ENCODE data around the gene CST11. TPM values are rescaled to one million over a fixed set of nuclear protein-coding genes. Genes with fewer than 3 reads are reported as not detected.

The CST11 gene
- total and polyA plus RNA-seq, 2 donors (not counting 3 experiments of a cell fraction or from before 2014, with no cell fraction given): not detected

DNA sequence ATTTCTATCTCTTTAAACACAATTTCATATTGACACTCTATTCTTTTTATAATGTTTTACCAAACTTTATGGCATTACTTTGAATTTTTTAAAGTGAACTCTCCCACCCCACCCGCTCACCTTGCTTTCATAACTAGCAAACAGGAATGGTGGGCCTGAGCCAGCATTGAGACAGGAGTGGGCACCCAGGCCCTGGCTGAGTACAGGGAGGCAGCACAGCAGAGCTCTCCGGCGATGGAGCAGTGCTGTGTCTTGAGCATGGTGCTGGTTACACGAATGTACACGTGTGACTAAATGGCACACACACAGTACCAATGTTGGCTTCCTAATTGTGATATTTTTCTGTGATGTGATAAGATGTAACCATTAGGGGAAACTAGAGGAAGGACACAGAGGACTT, 4.5 kb downstream of the CST11 start:
- TF ChIP-seq GATA2 (IDR thresholded peaks at IDR 0.05; ENCODE audit: insufficient read depth, insufficient read length, low read depth, low read length): no peak
- TF ChIP-seq POLR2AphosphoS5 (IDR thresholded peaks at IDR 0.05; ENCODE audit: insufficient read depth, low read depth, low read length): no peak
- TF ChIP-seq, protein P1, sequence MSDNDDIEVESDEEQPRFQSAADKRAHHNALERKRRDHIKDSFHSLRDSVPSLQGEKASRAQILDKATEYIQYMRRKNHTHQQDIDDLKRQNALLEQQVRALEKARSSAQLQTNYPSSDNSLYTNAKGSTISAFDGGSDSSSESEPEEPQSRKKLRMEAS (IDR thresholded peaks at IDR 0.05; ENCODE audit: insufficient read depth, insufficient read length): no peak
- TF ChIP-seq MYC (IDR thresholded peaks at IDR 0.05; ENCODE audit: low read depth, low read length): no peak
- no peak for TF ChIP-seq JUN (IDR thresholded peaks at IDR 0.05; ENCODE audit: borderline replicate concordance, insufficient read depth, insufficient read length, low read depth)
- TF ChIP-seq, protein P2, sequence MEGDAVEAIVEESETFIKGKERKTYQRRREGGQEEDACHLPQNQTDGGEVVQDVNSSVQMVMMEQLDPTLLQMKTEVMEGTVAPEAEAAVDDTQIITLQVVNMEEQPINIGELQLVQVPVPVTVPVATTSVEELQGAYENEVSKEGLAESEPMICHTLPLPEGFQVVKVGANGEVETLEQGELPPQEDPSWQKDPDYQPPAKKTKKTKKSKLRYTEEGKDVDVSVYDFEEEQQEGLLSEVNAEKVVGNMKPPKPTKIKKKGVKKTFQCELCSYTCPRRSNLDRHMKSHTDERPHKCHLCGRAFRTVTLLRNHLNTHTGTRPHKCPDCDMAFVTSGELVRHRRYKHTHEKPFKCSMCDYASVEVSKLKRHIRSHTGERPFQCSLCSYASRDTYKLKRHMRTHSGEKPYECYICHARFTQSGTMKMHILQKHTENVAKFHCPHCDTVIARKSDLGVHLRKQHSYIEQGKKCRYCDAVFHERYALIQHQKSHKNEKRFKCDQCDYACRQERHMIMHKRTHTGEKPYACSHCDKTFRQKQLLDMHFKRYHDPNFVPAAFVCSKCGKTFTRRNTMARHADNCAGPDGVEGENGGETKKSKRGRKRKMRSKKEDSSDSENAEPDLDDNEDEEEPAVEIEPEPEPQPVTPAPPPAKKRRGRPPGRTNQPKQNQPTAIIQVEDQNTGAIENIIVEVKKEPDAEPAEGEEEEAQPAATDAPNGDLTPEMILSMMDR (IDR thresholded peaks at IDR 0.05; ENCODE audit: extremely low read depth in 1 of 2, insufficient read depth in 1 of 2, low read depth in 1 of 2, low read length in 2 of 2): no peak
- TF ChIP-seq FOS (IDR thresholded peaks at IDR 0.05; ENCODE audit: borderline replicate concordance, insufficient read depth, low read length): no peak
- Histone ChIP-seq H3K4me3 (replicated peaks in 1 of 3; ENCODE audit: insufficient read depth in 1 of 3, low read depth in 1 of 3, low read length in 3 of 3) (no peak overlapping the region), H3K4me1 (ENCODE audit: control insufficient read depth, extremely low read depth, insufficient read depth, low read length) (no peaks in the 10 kb centered on the region), H2AFZ (ENCODE audit: low read depth, low read length) (no peak overlapping the region), H3K4me2 (ENCODE audit: insufficient read depth, low read length) (no peak overlapping the region), H3K9ac (replicated peaks; ENCODE audit: extremely low read depth, insufficient read depth, low read length) (no peak overlapping the region), H3K36me3 (ENCODE audit: control insufficient read depth in 2 of 2, extremely low read depth in 1 of 2, insufficient read depth in 2 of 2, low read length in 2 of 2) (no peaks in the 10 kb centered on the region), H3K9me1 (replicated peaks; ENCODE audit: control insufficient read depth, extremely low read depth, insufficient read depth, low read length) (no peaks in the 10 kb centered on the region), H3K27me3 (ENCODE audit: control insufficient read depth in 2 of 2, insufficient read depth in 2 of 2, low read length in 2 of 2) (no peaks in the 10 kb centered on the region), H3K9me3 (replicated peaks; ENCODE audit: control insufficient read depth, insufficient read depth, low read length) (no peaks in the 10 kb centered on the region), H3K27ac (ENCODE audit: insufficient read depth, low read depth, low read length) (no peak overlapping the region), H3K79me2 (ENCODE audit: control insufficient read depth, insufficient read depth, low read length) (no peaks in the 10 kb centered on the region), H4K20me1 (replicated peaks; ENCODE audit: control insufficient read depth, extremely low read depth, insufficient read depth, low read length) (no peaks in the 10 kb centered on the region)
- DNase-seq (ENCODE audit: low read depth, low spot score) (no peak), FAIRE-seq (no peak)
- ChIA-PET POLR2A (no interaction called here), CTCF (interaction anchor here (1.6 to 3.4 kb wide), 3 partner anchors 28 to 756 kb away, joined by 8 to 60 read pairs (median 17); partner anchors contain the start of genes NAPB and NXT1)
- intact Hi-C loops (cut with micrococcal nuclease) (no loop called here), dilution Hi-C loops (cut with MboI; ENCODE audit: extremely low pct_ligation_motif_present, low sequenced_read_pairs) (no loop called here)
- BruUV-seq (replicated peaks): no TSS peak
